NB4 (cell line): ENCODE measurements around the gene DOC2B.

Experiments
- CTCF ChIP-seq: IDR thresholded peaks from one replicate; pipeline ENCODE4 v1.5.1; 2012; ENCODE audit warnings: low read depth, low read length
- MAX ChIP-seq: IDR thresholded peaks from 2 replicates; pipeline ENCODE4 v1.6.1; 2011; ENCODE audit warnings: low read depth, low read length
- MYC ChIP-seq: IDR thresholded peaks from 2 replicates; pipeline ENCODE4 v1.6.1; 2011; ENCODE audit warnings: low read depth, low read length
- POLR2A ChIP-seq: IDR thresholded peaks from 2 replicates; pipeline ENCODE4 v1.6.1; 2011; ENCODE audit warnings: mild to moderate bottlenecking; ENCODE audit not compliant: insufficient read length; ENCODE audit errors: extremely low read depth

GRCh38 chr17:146546-146945 is 34.9 kb downstream of the DOC2B start:
- TF ChIP-seq POLR2A (no peak), CTCF (no peak), MYC (no peak), MAX (no peak)
